ENCODE measurements around the gene HSH2D. TPM values are rescaled to one million over a fixed set of nuclear protein-coding genes. Genes with fewer than 3 reads are reported as not detected.

The HSH2D gene
- total RNA-seq, result 0.43 and 0.96 TPM in 2 replicates

GRCh38 chr19:16143399-16144215 is at the start of gene HSH2D:
Gene HSH2D, plus strand, starts transcription at chr19:16143685. Its CDS starts 5,066 bp downstream, at chr19:16148751.

GRCh38 chr19:16111160-16111908 is 32.2 kb upstream of the HSH2D start, which contains the start of gene RAB8A:
Gene RAB8A, plus strand, starts transcription at chr19:16111889. Its CDS starts 13 bp downstream, at chr19:16111902.

GRCh38 chr19:16185123-16185767 is 41.8 kb downstream of the HSH2D start, which contains the start of gene FAM32A:
Gene FAM32A, plus strand, starts transcription at chr19:16185410. Its CDS starts 33 bp downstream, at chr19:16185443.

GRCh38 chr19:16197622-16198369 is 54.3 kb downstream of the HSH2D start, which contains the start of gene AP1M1:
Gene AP1M1, plus strand, starts transcription at chr19:16197911. Its CDS starts 116 bp downstream, at chr19:16198027.

Other genes starting within 250 kb of the HSH2D start
- gene CYP4F2, start 245.6 kb upstream of the HSH2D start, total RNA-seq, result 1.7 TPM in 1 of 2 replicates, not detected in the other
- 3.9 and 4.0 TPM in 2 replicates for gene CYP4F11, start 209.2 kb upstream of the HSH2D start, total RNA-seq
- not detected in 2 replicates for gene OR10H4, start 194.7 kb upstream of the HSH2D start, total RNA-seq
- gene TPM4, start 67.2 kb upstream of the HSH2D start, total RNA-seq, result 159 and 486 TPM in 2 replicates
- gene RAB8A, start 31.8 kb upstream of the HSH2D start, total RNA-seq, result 32.0 and 47.0 TPM in 2 replicates
- not detected in 2 replicates for gene CIB3, start 29.8 kb downstream of the HSH2D start, total RNA-seq
- 82.3 and 108 TPM in 2 replicates for gene FAM32A, start 41.7 kb downstream of the HSH2D start, total RNA-seq
- gene AP1M1, start 54.2 kb downstream of the HSH2D start, total RNA-seq, result 21.3 and 37.8 TPM in 2 replicates
- gene KLF2, start 181.1 kb downstream of the HSH2D start, total RNA-seq, result 0.21 and 0.24 TPM in 2 replicates